ENCODE data around the gene HFM1. TPM values are rescaled to one million over a fixed set of nuclear protein-coding genes. Genes with fewer than 3 reads are reported as not detected.

Gene HFM1
- total RNA-seq, 1 experiment from 2014 or later = 2.4 TPM

GRCh38 chr1:91334856-91335255 is 69.8 kb downstream of the HFM1 start:
- Histone ChIP-seq H3K9me3 (ENCODE audit: control insufficient read depth, low read depth, low read length) (no peaks in the 10 kb centered on the region), H4K5ac (ENCODE audit: insufficient read length, low read depth, low read length) (no peak overlapping the region), H3K4me2 (ENCODE audit: insufficient read depth, insufficient read length, low read length) (no peak overlapping the region), H3K56ac (ENCODE audit: insufficient read length, low read depth, low read length) (no peak overlapping the region), H3K79me1 (ENCODE audit: insufficient read depth, low read depth, low read length, poor library complexity, severe bottlenecking) (no peaks in the 10 kb centered on the region), H4K91ac (ENCODE audit: insufficient read length, low read depth, low read length) (no peak overlapping the region), H3T11ph (ENCODE audit: low read length) (no peak overlapping the region), H2BK15ac (ENCODE audit: low read depth, low read length) (no peak overlapping the region), H2BK12ac (ENCODE audit: insufficient read length, low read depth, low read length) (no peak overlapping the region), H4K20me1 (ENCODE audit: control insufficient read depth, insufficient read depth, insufficient read length) (no peaks in the 10 kb centered on the region), H3K79me2 (ENCODE audit: insufficient read depth, low read length) (no peaks in the 10 kb centered on the region), H3K23ac (ENCODE audit: insufficient read length, low read depth, low read length) (no peak overlapping the region), H3K9ac (ENCODE audit: extremely low read depth, insufficient read length, low read length) (no peak overlapping the region), H4K8ac (replicated peaks; ENCODE audit: insufficient read length, low read depth, low read length) (no peak overlapping the region), H3K14ac (ENCODE audit: insufficient read depth, low read length) (no peak overlapping the region), H2BK20ac (ENCODE audit: low read depth, low read length, poor library complexity, severe bottlenecking) (no peak overlapping the region), H2AFZ (ENCODE audit: low read length) (no peak overlapping the region), H2BK120ac (ENCODE audit: low read depth, low read length, poor library complexity, severe bottlenecking) (no peak overlapping the region), H3K18ac (ENCODE audit: insufficient read length, low read depth, low read length) (no peak overlapping the region), H2BK5ac (ENCODE audit: insufficient read length, low read length) (no peak overlapping the region), H2AK5ac (ENCODE audit: insufficient read length, low read length) (no peak overlapping the region), H3K23me2 (ENCODE audit: insufficient read length, low read depth, low read length, poor library complexity, severe bottlenecking) (no peaks in the 10 kb centered on the region), H3K4me1 (ENCODE audit: insufficient read depth, low read length) (no peaks in the 10 kb centered on the region), H3K27me3 (ENCODE audit: insufficient read depth, low read length) (no peaks in the 10 kb centered on the region), H3K4ac (ENCODE audit: low read depth, low read length) (no peak overlapping the region), H3K27ac (ENCODE audit: insufficient read length, low read depth, low read length) (no peak overlapping the region)
- peaks cover 10 to 19% (median 12%) of the 10 kb centered on the region in 3 experiments; a peak in 5 of 7 replicates for H3K36me3 Mint-ChIP-seq (ENCODE audit: insufficient read depth in 1 of 3, low read depth in 3 of 3)
- no peaks in the 10 kb centered on the region; the same call in 1 of the 2 replicates for H3K27me3 Mint-ChIP-seq (ENCODE audit: low read depth)
- peaks cover 5 to 11% of the 10 kb centered on the region in 2 experiments; a peak in 4 of 5 replicates for H3K9me3 Mint-ChIP-seq
- no CpG with 5 or more reads among the region's 4 CpGs for WGBS (ENCODE audit: extremely low coverage, insufficient read length, low lambda C conversion rate)
- TF ChIP-seq CTCF (conservative IDR thresholded peaks at IDR 0.05) = no peak
- no peak overlapping the region for H3K27ac Mint-ChIP-seq
- no peaks in the 10 kb centered on the region for H3K4me1 Mint-ChIP-seq
- no peak overlapping the region for H3K4me3 Mint-ChIP-seq
- DNase-seq = no peak

Data from H9 (cell line).